ENCODE data around the gene KRT76. TPM values are rescaled to one million over a fixed set of nuclear protein-coding genes. Genes with fewer than 3 reads are reported as not detected.
"Not testable (repeated sequence)": the region's sequence is repeated elsewhere in the genome, so short reads cannot be mapped to it uniquely, and the experiment has no call there.

The KRT76 gene
- total RNA-seq, 1 donor = not detected

DNA sequence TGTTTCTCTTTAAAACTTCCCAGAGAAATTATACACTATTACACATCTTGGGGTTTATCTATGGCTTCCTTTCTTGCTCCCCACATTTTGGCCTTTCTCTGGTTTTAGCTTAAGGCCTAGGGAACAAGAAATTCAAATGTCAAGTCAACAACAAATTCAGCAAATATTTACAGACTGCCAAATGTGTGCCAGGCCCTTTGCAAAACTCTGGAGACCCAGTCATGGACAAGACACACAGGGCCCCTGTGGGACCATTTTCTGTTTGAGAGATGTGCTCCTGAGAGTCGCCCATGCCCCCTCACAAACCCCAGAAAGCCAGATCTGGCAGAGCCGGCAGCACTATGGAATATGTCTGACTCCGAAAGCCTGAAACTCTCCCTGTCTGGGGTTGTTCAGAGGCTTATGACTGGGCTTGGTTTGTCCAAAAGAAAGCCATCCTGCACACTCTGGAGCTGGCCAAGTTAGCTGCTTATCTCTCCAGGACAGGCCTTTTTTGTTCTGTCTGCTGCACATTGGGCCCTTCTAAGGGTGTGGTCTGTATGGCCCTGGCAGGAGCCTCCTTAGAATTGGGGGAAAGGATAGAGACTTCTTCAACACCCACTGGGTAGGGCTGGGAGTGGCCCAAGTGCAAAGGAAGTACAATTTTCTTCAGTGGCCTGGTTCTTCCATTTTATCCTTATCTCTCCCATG, 19.8 kb upstream of the KRT76 start:
- peak; percentile 8 for DNase-seq (ENCODE audit: low read depth)
- no peak overlapping the region for H3K4me3 ChIP-seq (ENCODE audit: low read depth, low read length)
- TF ChIP-seq, protein P1, sequence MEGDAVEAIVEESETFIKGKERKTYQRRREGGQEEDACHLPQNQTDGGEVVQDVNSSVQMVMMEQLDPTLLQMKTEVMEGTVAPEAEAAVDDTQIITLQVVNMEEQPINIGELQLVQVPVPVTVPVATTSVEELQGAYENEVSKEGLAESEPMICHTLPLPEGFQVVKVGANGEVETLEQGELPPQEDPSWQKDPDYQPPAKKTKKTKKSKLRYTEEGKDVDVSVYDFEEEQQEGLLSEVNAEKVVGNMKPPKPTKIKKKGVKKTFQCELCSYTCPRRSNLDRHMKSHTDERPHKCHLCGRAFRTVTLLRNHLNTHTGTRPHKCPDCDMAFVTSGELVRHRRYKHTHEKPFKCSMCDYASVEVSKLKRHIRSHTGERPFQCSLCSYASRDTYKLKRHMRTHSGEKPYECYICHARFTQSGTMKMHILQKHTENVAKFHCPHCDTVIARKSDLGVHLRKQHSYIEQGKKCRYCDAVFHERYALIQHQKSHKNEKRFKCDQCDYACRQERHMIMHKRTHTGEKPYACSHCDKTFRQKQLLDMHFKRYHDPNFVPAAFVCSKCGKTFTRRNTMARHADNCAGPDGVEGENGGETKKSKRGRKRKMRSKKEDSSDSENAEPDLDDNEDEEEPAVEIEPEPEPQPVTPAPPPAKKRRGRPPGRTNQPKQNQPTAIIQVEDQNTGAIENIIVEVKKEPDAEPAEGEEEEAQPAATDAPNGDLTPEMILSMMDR (IDR thresholded peaks at IDR 0.05; ENCODE audit: insufficient read depth, low read length) = no peak

DNA sequence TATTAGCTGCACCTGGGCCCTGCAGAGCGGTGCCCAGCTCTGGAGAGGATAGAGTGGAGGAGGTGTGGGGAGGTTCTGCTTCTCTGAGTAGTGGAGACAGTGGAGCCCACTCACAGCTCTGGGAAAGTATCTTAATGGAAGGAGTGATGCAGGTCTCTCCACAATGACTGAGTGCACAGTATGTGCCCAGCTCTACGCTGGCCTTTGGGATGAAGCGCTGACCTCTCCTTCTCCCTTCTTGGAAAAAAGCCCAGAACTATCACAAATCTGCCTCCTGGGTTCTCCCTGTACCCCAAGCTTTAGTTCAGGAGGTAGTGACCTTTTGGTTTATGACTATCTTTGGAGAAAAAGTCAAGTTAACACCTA, 19.3 kb upstream of the KRT76 start:
- H3K4me3 ChIP-seq (ENCODE audit: low read depth, low read length) = no peak overlapping the region
- TF ChIP-seq, protein P1 (IDR thresholded peaks at IDR 0.05; ENCODE audit: insufficient read depth, low read length) = no peak
- no peak for DNase-seq (ENCODE audit: low read depth)

DNA sequence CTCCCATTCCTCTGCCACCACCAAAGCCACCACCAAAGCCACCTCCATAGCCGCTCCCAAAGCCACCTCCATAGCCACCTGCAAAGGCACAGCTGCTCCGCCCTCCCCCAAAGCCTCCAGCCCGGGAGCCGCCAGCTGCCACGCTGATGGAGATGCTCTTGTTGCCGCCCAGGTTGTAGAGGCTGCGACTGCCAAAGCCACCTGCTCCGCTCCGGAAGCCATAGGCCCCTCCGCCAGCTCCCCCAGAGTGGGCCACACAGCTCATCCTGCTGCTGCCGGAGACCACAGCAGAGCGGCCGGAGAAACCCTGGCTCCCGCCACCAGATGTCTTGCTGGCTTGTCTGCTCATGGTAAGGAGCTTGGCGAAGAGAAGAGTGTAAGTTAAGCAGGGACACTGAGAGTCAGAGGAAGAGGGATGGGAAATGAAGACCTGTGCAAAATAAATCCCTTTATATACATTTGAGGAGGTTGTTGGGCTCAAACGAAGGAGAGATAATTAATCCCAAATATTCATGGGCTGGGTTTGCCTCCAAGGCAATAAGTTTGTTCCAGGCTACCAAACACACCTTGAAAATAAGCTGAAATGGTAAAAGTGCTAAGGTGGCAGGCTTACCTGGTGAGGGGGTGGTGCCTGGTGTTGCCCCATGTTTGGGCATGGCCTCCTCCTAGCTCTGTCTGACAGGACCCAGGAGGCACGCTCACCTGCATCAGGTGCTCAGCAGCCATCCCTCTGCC, 18.7 kb upstream of the KRT76 start, which contains the start of gene KRT3:
KRT3 (minus strand) TSS at position 424 of the 735 bp plus-strand sequence; CDS start at position 349, 75 bp downstream.
- TF ChIP-seq, protein P1 (IDR thresholded peaks at IDR 0.05; ENCODE audit: insufficient read depth, low read length) = no peak
- no peak for DNase-seq (ENCODE audit: low read depth)
- H3K4me3 ChIP-seq (ENCODE audit: low read depth, low read length) = no peak within 1 kb of the TSS

DNA sequence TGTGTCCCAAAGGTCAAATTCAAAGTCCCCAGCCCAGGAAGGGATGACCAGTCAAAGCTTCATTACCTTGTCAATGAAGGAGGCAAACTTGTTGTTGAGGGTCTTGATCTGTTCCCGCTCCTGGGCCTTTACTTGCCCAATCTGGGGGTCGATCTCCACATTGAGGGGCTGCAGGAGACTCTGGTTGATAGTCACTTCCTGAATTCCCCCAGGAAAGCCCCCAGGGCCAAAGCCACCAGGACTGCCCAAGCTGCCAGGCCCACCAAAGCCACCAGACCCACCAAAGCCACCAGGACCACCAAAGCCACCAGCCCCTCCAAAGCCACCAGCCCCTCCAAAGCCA, 18.2 kb upstream of the KRT76 start:
- H3K4me3 ChIP-seq (ENCODE audit: low read depth, low read length); DNase-seq (ENCODE audit: low read depth): not testable (repeated sequence)

DNA sequence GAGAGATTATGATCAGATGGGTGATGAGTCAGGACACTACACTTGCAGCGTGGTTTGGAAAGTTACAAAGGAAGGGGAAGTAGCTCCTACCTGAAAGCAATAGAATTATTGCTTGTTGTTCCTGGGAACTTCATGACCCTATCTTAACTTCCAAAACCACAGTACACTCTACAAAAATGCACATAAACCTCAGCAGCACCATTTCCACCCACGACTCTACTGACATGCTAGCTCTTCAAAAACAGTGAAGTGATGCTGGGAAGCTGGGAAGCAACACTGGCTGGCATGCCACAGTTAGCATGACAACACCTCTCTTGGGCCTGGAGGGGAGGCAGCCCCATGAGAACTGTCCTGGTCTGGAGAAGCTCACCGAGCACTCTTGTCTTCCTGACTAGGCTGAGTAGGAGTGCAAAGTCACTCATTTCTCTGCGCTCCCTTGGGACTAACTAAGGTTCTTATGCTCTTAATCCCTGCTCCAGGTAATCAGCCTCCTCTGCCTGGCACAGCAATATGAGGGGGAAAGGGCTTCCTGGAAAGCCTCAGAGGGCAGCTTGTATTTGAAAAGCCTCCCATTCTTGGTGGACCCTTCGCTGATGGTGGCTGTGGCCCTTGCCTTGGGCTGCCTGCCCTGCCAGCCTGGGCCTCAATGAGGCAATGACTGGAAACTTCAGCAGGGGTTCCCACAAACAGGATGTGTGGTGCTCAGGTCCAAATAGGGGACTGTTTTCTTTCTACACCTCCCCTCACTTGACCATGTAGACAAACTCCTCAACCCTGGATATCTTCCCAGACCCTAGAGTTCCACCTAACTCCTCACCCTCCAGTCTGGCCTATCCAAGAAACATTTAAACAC, 17.6 kb upstream of the KRT76 start:
- no peak for DNase-seq (ENCODE audit: low read depth)
- no peak overlapping the region for H3K4me3 ChIP-seq (ENCODE audit: low read depth, low read length)
- TF ChIP-seq, protein P1 (IDR thresholded peaks at IDR 0.05; ENCODE audit: insufficient read depth, low read length) = no peak

DNA sequence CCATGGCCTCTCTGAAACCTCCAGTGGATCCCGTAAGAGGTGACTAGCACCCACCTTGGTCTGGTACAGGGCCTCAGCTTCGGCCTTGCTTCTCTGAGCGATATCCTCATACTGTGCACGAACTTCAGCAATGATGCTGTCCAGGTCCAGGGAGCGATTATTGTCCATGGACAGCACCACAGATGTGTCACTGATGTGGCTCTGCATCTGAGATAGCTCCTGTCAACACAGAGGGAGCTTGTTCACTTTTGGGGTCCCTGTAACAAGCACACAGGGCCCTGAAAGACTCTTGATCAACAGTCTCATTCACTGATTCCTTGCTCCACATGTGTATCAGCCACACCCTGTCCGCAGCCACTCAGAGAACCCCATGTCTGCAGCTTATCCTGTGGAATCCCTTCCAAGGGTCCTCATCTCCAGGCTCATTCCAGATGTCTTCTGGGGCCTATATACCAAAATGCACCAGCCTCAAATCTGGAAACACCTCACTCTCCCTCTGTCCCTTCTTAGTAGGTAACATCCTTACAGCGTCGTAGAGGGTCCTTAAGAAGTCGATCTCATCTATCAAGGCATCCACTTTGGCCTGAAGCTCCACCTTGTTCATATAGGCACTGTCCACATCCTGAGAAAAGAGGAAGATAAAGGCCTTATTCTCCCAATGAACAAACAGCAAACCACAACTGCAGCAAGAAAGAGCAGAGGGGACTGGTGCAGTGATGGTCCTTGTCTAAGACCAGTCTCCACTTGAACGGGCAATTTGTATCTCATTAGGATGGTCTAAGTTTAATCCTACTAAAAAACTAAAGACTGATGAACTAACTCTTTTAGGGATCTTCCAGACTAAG, 15.3 kb upstream of the KRT76 start:
- no peak for DNase-seq (ENCODE audit: low read depth)
- no peak overlapping the region for H3K4me3 ChIP-seq (ENCODE audit: low read depth, low read length)
- TF ChIP-seq, protein P1 (IDR thresholded peaks at IDR 0.05; ENCODE audit: insufficient read depth, low read length) = no peak
